K562 (cell line): Measurements from ENCODE around the gene ZNRF2. TPM values are rescaled to one million over a fixed set of nuclear protein-coding genes. Genes with fewer than 3 reads are reported as not detected.
A peak's percentile ranks its signal among the peaks of the same experiment; 100 is the strongest.

ENCODE experiments used
- ATAC-seq: fragments of 200-7000 bp; cut with Tn5 transposase; 3 replicates; pipeline ENCODE4 v1.9.1; 2020; ENCODE audit warnings: moderate library complexity
- BruUV-seq: library from RNA; stranded (reverse); fragments of 400-500 nt; replicated peaks from 2 replicates; lab custom pipeline; 2021; lab: Mats Ljungman, UMichigan
- CTCF ChIA-PET: fragments of 300-600 bp; formaldehyde crosslinking; extraction: SDS; loops from one replicate; lab custom pipeline; 2021; ENCODE audit warnings: low intra/inter-chr PET ratio; lab: Yijun Ruan, JAX
- POLR2A ChIA-PET: fragments of 300-600, 350-650 bp; sonication (Branson Sonifier 250); formaldehyde crosslinking; extraction: SDS; loops from one replicate; lab custom pipeline; 2021; ENCODE audit warnings: antibody characterized with exemption, inconsistent platforms; lab: Yijun Ruan, JAX
- DNase-seq, 4 experiments: peaks; one replicate each; pipeline versions ENCODE4 v3.0.0 to v3.0.0-alpha.2; 2011 to 2018; ENCODE audit warnings: low spot score in 3 of 4, mixed read lengths in 3 of 4; ENCODE audit errors: extremely low read depth in 1 of 4
- FAIRE-seq: peaks from 2 replicates; lab custom pipeline; 2011; peaks lifted over from hg19 to GRCh38; lab: Jason Lieb, UNC
- H2AFZ ChIP-seq: 2 replicates; pipeline ENCODE4 v1.6.0; 2011; ENCODE audit warnings: low read depth, low read length, control low read depth, inconsistent platforms
- H3K27ac ChIP-seq: fragments of 200-600 bp; 3 replicates; pipeline ENCODE4 v1.8.0; 2011; ENCODE audit warnings: low read depth, mild to moderate bottlenecking, control low read depth, inconsistent platforms, low read length, moderate library complexity, mixed read lengths; ENCODE audit errors: extremely low read depth
- H3K27me3 ChIP-seq, 2 experiments: fragments of 300-600 bp in 1 of 2; 2 replicates in 1 of 2; 3 replicates in 1 of 2; pipeline versions ENCODE4 v1.6.0 to v1.8.0; 2011; ENCODE audit warnings: inconsistent platforms in 2 of 2, low read length in 2 of 2, mild to moderate bottlenecking in 1 of 2, mixed read lengths in 1 of 2, moderate library complexity in 1 of 2; ENCODE audit not compliant: control insufficient read depth in 2 of 2, insufficient read depth in 2 of 2
- H3K36me3 ChIP-seq: fragments of 300-600 bp; 3 replicates; pipeline ENCODE4 v1.8.0; 2011; ENCODE audit warnings: mild to moderate bottlenecking, low read length, inconsistent platforms; ENCODE audit not compliant: control insufficient read depth, insufficient read depth
- H3K4me1 ChIP-seq, 2 experiments: fragments of 200-600 bp in 1 of 2; replicated peaks in 1 of 2; 2 replicates in 1 of 2; 3 replicates in 1 of 2; pipeline versions ENCODE4 v1.5.1 to v1.8.0; 2011; ENCODE audit warnings: inconsistent platforms in 2 of 2, low read length in 2 of 2, mild to moderate bottlenecking in 1 of 2, mixed read lengths in 1 of 2, moderate library complexity in 1 of 2; ENCODE audit not compliant: control insufficient read depth in 2 of 2, insufficient read depth in 2 of 2
- H3K4me2 ChIP-seq: 2 replicates; pipeline ENCODE4 v1.6.1; 2011; ENCODE audit warnings: low read length, control low read depth, inconsistent platforms, mixed read lengths; ENCODE audit not compliant: insufficient read depth
- H3K4me3 ChIP-seq: fragments of 200-600 bp; sonication (generic), shearing (Covaris generic); 2 replicates; pipeline ENCODE4 v1.5.1; 2016; ENCODE audit warnings: control low read depth, inconsistent platforms
- H3K79me2 ChIP-seq: fragments of 200-600 bp; 3 replicates; pipeline ENCODE4 v1.8.0; 2011; ENCODE audit warnings: low read length, inconsistent platforms; ENCODE audit not compliant: control insufficient read depth, insufficient read depth
- H3K9ac ChIP-seq, 2 experiments: 2 replicates each; pipeline versions ENCODE4 v1.6.0 to v1.6.1; 2011; ENCODE audit warnings: low read depth in 2 of 2, low read length in 2 of 2, control low read depth in 1 of 2, inconsistent platforms in 1 of 2, mild to moderate bottlenecking in 1 of 2, mixed read lengths in 1 of 2; ENCODE audit not compliant: insufficient read depth in 1 of 2
- H3K9me1 ChIP-seq: one replicate; pipeline ENCODE4 v1.6.0; 2011; ENCODE audit warnings: inconsistent platforms, mild to moderate bottlenecking, low read length, moderate library complexity; ENCODE audit not compliant: control insufficient read depth, insufficient read depth
- H3K9me3 ChIP-seq: replicated peaks from 2 replicates; pipeline ENCODE4 v1.5.1; 2011; ENCODE audit warnings: low read depth, low read length, inconsistent platforms; ENCODE audit not compliant: control insufficient read depth, insufficient read depth
- H4K20me1 ChIP-seq: replicated peaks from 2 replicates; pipeline ENCODE4 v1.6.1; 2011; ENCODE audit warnings: low read length, inconsistent platforms, mixed read lengths; ENCODE audit not compliant: control insufficient read depth, insufficient read depth
- CBFA2T3 ChIP-seq: fragments of 450-650 bp; IDR thresholded peaks from 2 replicates; pipeline ENCODE4 v1.6.1; 2017
- DEAF1 ChIP-seq: fragments of 450-650 bp; formaldehyde crosslinking; IDR thresholded peaks from 2 replicates; pipeline ENCODE4 v1.4.0; 2020; ENCODE audit warnings: mild to moderate bottlenecking, moderate library complexity
- E2F5 ChIP-seq: sonication (generic); formaldehyde crosslinking; IDR thresholded peaks from 2 replicates; pipeline ENCODE4 v1.8.0; 2022; ENCODE audit warnings: mild to moderate bottlenecking, missing genetic modification reagents
- HEY1 ChIP-seq: fragments of 250-450 bp; sonication (Bioruptor Pico); IDR thresholded peaks from 2 replicates; pipeline ENCODE4 v1.5.0; 2020; ENCODE audit warnings: mild to moderate bottlenecking, moderate library complexity, borderline replicate concordance
- HOMEZ ChIP-seq: fragments of 250-450 bp; sonication (Bioruptor Pico); IDR thresholded peaks from 2 replicates; pipeline ENCODE4 v1.4.0; 2020; ENCODE audit warnings: mild to moderate bottlenecking, moderate library complexity
- MEIS2 ChIP-seq: fragments of 450-650 bp; IDR thresholded peaks from 2 replicates; pipeline ENCODE4 v1.6.1; 2014; ENCODE audit warnings: mild to moderate bottlenecking; ENCODE audit not compliant: partially characterized antibody
- POLR2A ChIP-seq: fragments of 450-650 bp; conservative IDR thresholded peaks from 2 replicates; pipeline ENCODE4 v1.6.1; 2016
- REST ChIP-seq, 2 experiments: fragments of 450-650 bp; formaldehyde crosslinking in 1 of 2; IDR thresholded peaks; 2 replicates each; pipeline versions ENCODE4 v1.4.0 to v1.6.1; 2014 to 2020; ENCODE audit warnings: mild to moderate bottlenecking in 2 of 2, borderline replicate concordance in 1 of 2, low read depth in 1 of 2
- SMARCA4 ChIP-seq: fragments of 450-650 bp; IDR thresholded peaks from 2 replicates; pipeline ENCODE4 v1.6.1; 2016
- TRIM28 ChIP-seq: fragments of 450-650 bp; IDR thresholded peaks from 2 replicates; pipeline ENCODE4 v1.6.1; 2017
- ZNF184 ChIP-seq: sonication (generic); formaldehyde crosslinking; IDR thresholded peaks from 2 replicates; pipeline ENCODE4 v1.5.0; 2020; ENCODE audit warnings: missing genetic modification reagents
- WGBS: fragments of 100-300 bp; shearing (Covaris generic); methylation state at CpG from one replicate; pipeline ENCODE4 v1.1.6; 2016; ENCODE audit warnings: low coverage, mixed read lengths; ENCODE audit not compliant: insufficient coverage; ENCODE audit errors: missing lambda C conversion rate; 5-methylcytosine and 5-hydroxymethylcytosine counted together
- in situ Hi-C: fragments of 300-500 bp; cut with MboI; formaldehyde crosslinking; loops from 4 replicates; pipeline ENCODE4 v1.15.0; 2018; ENCODE audit warnings: inconsistent platforms, mixed read lengths
- intact Hi-C: fragments of 100-400 bp; cut with micrococcal nuclease; formaldehyde crosslinking; loops from 2 replicates; pipeline ENCODE4 v1.14.2; 2022
- polyA plus RNA-seq, 8 experiments: library from polyadenylated mRNA; depleted of rRNA in 4 of 8; stranded (reverse) in 5 of 8; unstranded in 3 of 8; fragments of >200 nt; fragmentation: Nextera tagmentation in 2 of 8; fragmentation: Illumina TruSeq in 1 of 8; extraction: Ambion mirVana in 2 of 8; extraction: Trizol in 1 of 8; gene quantifications; 2 replicates each; pipeline versions ENCODE4 v1.2.1 to v1.2.3, GENCODE V29; 2011 to 2014; ENCODE audit warnings: inconsistent platforms in 1 of 8, missing spikeins in 1 of 8
- total RNA-seq, 7 experiments: library from RNA; depleted of rRNA in 6 of 7; stranded (reverse); fragments of >200 nt in 6 of 7; fragmentation: Illumina TruSeq in 2 of 7; extraction: Trizol in 2 of 7; gene quantifications; 2 replicates each; pipeline versions ENCODE4 v1.2.1 to v1.2.3, GENCODE V29; 2011 to 2021; ENCODE audit warnings: low replicate concordance in 1 of 7

The ZNRF2 gene
- total and polyA plus RNA-seq, 9 of the 15 experiments (the other 6 are each of a cell fraction or from before 2014, with no cell fraction given) = 1.1 to 13.9 (median 5.5) TPM

GRCh38 chr7:30352169-30352568, 67.8 kb downstream of the ZNRF2 start:
- Histone ChIP-seq H3K79me2 (peaks cover 71% of the 10 kb centered on the region), H3K4me2 (no peak overlapping the region), H3K4me3 (no peak overlapping the region), H3K9me3 (no peaks in the 10 kb centered on the region), H3K9ac (no peak overlapping the region), H2AFZ (no peak overlapping the region), H4K20me1 (no peaks in the 10 kb centered on the region), H3K9me1 (no peaks in the 10 kb centered on the region), H3K36me3 (no peaks in the 10 kb centered on the region), H3K27me3 (no peaks in the 10 kb centered on the region), H3K4me1 (peaks cover 0 to 47% of the 10 kb centered on the region in 2 experiments; a peak in 3 of 5 replicates), H3K27ac (no peak overlapping the region)
- POLR2A ChIA-PET = interaction anchor here (0.6 to 1.1 kb wide), 3 partner anchors 10 to 25 kb away, joined by 3 to 7 read pairs (median 4); no protein-coding TSS in a partner anchor
- in situ Hi-C loops = no loop called here
- 65% methylated on average over 5 of the region's 5 CpGs for WGBS
- BruUV-seq = no TSS peak
- FAIRE-seq (no peak), ATAC-seq (0 out of 3 replicates have a peak, but pooled peaks have one; percentile 12), DNase-seq (no peak)
- intact Hi-C loops = loop anchor here (1.0 to 10.0 kb wide), 2 partner anchors 76 to 187 kb away; no protein-coding TSS in a partner anchor
- CTCF ChIA-PET = interaction anchor here (0.6 to 0.7 kb wide), 2 partner anchors 67 to 76 kb away, joined by 3 read pairs; partner anchors contain the start of gene ZNRF2
- TF ChIP-seq SMARCA4 = no peak
- no peak for TF ChIP-seq HEY1 (CRISPR knock-in tag)
- no peak for TF ChIP-seq POLR2A
- TF ChIP-seq ZNF184 = no peak
- no peak for TF ChIP-seq TRIM28
- peak; percentile 47; the same call in 1 of the 2 replicates for TF ChIP-seq REST (IDR thresholded peaks at IDR 0.05; ENCODE audit: borderline replicate concordance)
- TF ChIP-seq REST (CRISPR knock-in tag; IDR thresholded peaks at IDR 0.05; ENCODE audit: low read depth) = no peak
- no peak for TF ChIP-seq E2F5 (CRISPR knock-in tag)
- TF ChIP-seq DEAF1 (CRISPR knock-in tag) = peak; percentile 39; the same call in 1 of the 2 replicates
- TF ChIP-seq HOMEZ = no peak
- no peak for TF ChIP-seq CBFA2T3
- no peak for TF ChIP-seq MEIS2
